Measurements from ENCODE around the gene ZBTB21. TPM values are rescaled to one million over a fixed set of nuclear protein-coding genes. Genes with fewer than 3 reads are reported as not detected.

Gene ZBTB21
- total and polyA plus RNA-seq, 2 of the 8 experiments (the other 6 are each of a cell fraction or from before 2014, with no cell fraction given) = 3.9 to 17.8 TPM

- DNase-seq (ENCODE audit: low read depth in 1 of 2, low spot score in 2 of 2) = no peak
- Histone ChIP-seq H4K5ac (ENCODE audit: insufficient read length, low read depth, low read length) (no peak overlapping the region), H3K9me3 (ENCODE audit: insufficient read depth in 2 of 2, low read depth in 1 of 2, low read length in 1 of 2) (no peaks in the 10 kb centered on the region), H3K4me2 (ENCODE audit: insufficient read depth in 1 of 2, low read depth in 2 of 2, low read length in 2 of 2) (no peak overlapping the region), H3K4ac (replicated peaks; ENCODE audit: insufficient read length, low read depth, low read length) (no peak overlapping the region), H3K23ac (ENCODE audit: insufficient read length) (no peak overlapping the region), H2BK5ac (ENCODE audit: low read depth, low read length) (no peak overlapping the region; the same call in 1 of the 2 replicates), H3K9ac (replicated peaks in 1 of 4; ENCODE audit: extremely low read depth in 1 of 4, low read depth in 3 of 4, low read length in 3 of 4) (no peak overlapping the region), H3K4me1 (replicated peaks in 1 of 4; ENCODE audit: control insufficient read depth in 3 of 4, insufficient read depth in 4 of 4, low read length in 3 of 4) (no peaks in the 10 kb centered on the region; a peak in 1 of 7 replicates), H3K18ac (ENCODE audit: extremely low read depth, low read length) (no peak overlapping the region), H3K27ac (ENCODE audit: low read depth, low read length) (no peak overlapping the region), H3K56ac (replicated peaks; ENCODE audit: insufficient read length, low read depth, low read length) (no peak overlapping the region), H3K14ac (ENCODE audit: insufficient read length) (no peak overlapping the region), H3K79me2 (ENCODE audit: control insufficient read depth in 1 of 2, insufficient read depth in 2 of 2, low read length in 2 of 2) (no peaks in the 10 kb centered on the region), H3K36me3 (ENCODE audit: control insufficient read depth in 2 of 4, insufficient read depth in 4 of 4, low read length in 3 of 4) (no peaks in the 10 kb centered on the region), H2AK5ac (ENCODE audit: low read depth, low read length) (no peak overlapping the region), H2AFZ (ENCODE audit: low read length) (no peak overlapping the region), H3K27me3 (replicated peaks in 1 of 4; ENCODE audit: control insufficient read depth in 3 of 4, extremely low read depth in 1 of 4, insufficient read depth in 3 of 4, low read length in 3 of 4) (no peaks in the 10 kb centered on the region), H2BK20ac (ENCODE audit: low read length) (no peak overlapping the region), H2BK120ac (replicated peaks; ENCODE audit: low read depth, low read length) (no peak overlapping the region), H4K91ac (replicated peaks; ENCODE audit: insufficient read length, low read length) (no peak overlapping the region), H3K79me1 (ENCODE audit: low read depth, low read length) (no peaks in the 10 kb centered on the region), H4K8ac (ENCODE audit: extremely low read depth, insufficient read depth, low read length) (no peak overlapping the region; the same call in 1 of the 2 replicates), H4K20me1 (replicated peaks in 1 of 2; ENCODE audit: control insufficient read depth in 1 of 2, insufficient read depth in 2 of 2, low read length in 2 of 2) (no peaks in the 10 kb centered on the region), H3K4me3 (ENCODE audit: extremely low read depth in 1 of 4, insufficient read depth in 2 of 4, low read depth in 3 of 4, low read length in 4 of 4) (no peak overlapping the region), H2BK12ac (ENCODE audit: low read depth, low read length) (no peak overlapping the region), H3K23me2 (ENCODE audit: low read depth, low read length) (no peaks in the 10 kb centered on the region), H2BK15ac (ENCODE audit: low read length) (no peak overlapping the region)
- no peak for FAIRE-seq
- no peak for TF ChIP-seq YY1 (IDR thresholded peaks at IDR 0.05; ENCODE audit: low read depth, low read length)
- TF ChIP-seq GABPA (IDR thresholded peaks at IDR 0.05; ENCODE audit: borderline replicate concordance, insufficient read depth, low read length) = no peak
- TF ChIP-seq SIRT6 (IDR thresholded peaks at IDR 0.05; ENCODE audit: low read length) = no peak
- no peak for TF ChIP-seq MAX (IDR thresholded peaks at IDR 0.05)
- no peak for TF ChIP-seq POU5F1 (IDR thresholded peaks at IDR 0.05; ENCODE audit: low read depth, low read length)
- TF ChIP-seq MAFK (IDR thresholded peaks at IDR 0.05; ENCODE audit: low read depth, low read length) = no peak
- no peak for TF ChIP-seq RXRA (IDR thresholded peaks at IDR 0.05; ENCODE audit: insufficient read depth, low read depth, low read length)
- no peak for TF ChIP-seq KDM1A (IDR thresholded peaks at IDR 0.05; ENCODE audit: borderline replicate concordance, low read length)
- TF ChIP-seq TAF7 (optimal IDR thresholded peaks at IDR 0.05; ENCODE audit: borderline replicate concordance, low read depth, low read length) = no peak
- ChIA-PET POLR2A (ENCODE audit: partially characterized antibody) (interaction anchor here (0.6 to 0.7 kb wide), 2 partner anchors 586 to 1153 kb away, joined by 3 read pairs; no protein-coding TSS in a partner anchor), CTCF (ENCODE audit: partially characterized antibody) (interaction anchor here (1.3 kb wide), 2 partner anchors 13 to 65 kb away, joined by 4 read pairs; no protein-coding TSS in a partner anchor)
- 96% methylated on average over 7 of the region's 7 CpGs; no CpG with 5 or more reads in 1 of the 2 experiments for WGBS, 2 experiments (ENCODE audit: extremely low coverage in 1 of 2, insufficient coverage in 1 of 2, insufficient read length in 1 of 2, insufficient replicate concordance in 2 of 2, low coverage in 1 of 2, low lambda C conversion rate in 2 of 2, missing lambda C conversion rate in 1 of 2)
Observed at GRCh38 chr21:42041246-42041645, 31.1 kb upstream of the ZBTB21 start.
